Loucy (cell line): ENCODE results near the gene FMN2.

Source experiments
- H2AFZ ChIP-seq: fragments of 200-600 bp; sonication (generic); 2 replicates; pipeline ENCODE4 v1.6.0; 2016; ENCODE audit warnings: antibody characterized with exemption, mild to moderate bottlenecking, low read length, moderate library complexity
- H3F3A ChIP-seq: fragments of 200-600 bp; 2 replicates; pipeline ENCODE4 v1.6.0; 2016; ENCODE audit warnings: antibody characterized with exemption, low read depth, mild to moderate bottlenecking
- H3K27me3 ChIP-seq: fragments of 200-600 bp; sonication (generic); 2 replicates; pipeline ENCODE4 v1.6.1; 2014; ENCODE audit warnings: low read length, mild to moderate bottlenecking; ENCODE audit not compliant: insufficient read depth, poor library complexity, severe bottlenecking
- H3K36me3 ChIP-seq: fragments of 200-600 bp; sonication (generic); 2 replicates; pipeline ENCODE4 v1.6.1; 2016; ENCODE audit warnings: low read length; ENCODE audit not compliant: insufficient read depth
- H3K4me1 ChIP-seq: fragments of 200-600 bp; sonication (generic); 2 replicates; pipeline ENCODE4 v1.5.1; 2014; ENCODE audit warnings: low read length, mild to moderate bottlenecking; ENCODE audit not compliant: insufficient read depth, poor library complexity, severe bottlenecking
- H3K4me2 ChIP-seq: fragments of 200-600 bp; sonication (generic); 2 replicates; pipeline ENCODE4 v1.6.0; 2014; ENCODE audit warnings: antibody characterized with exemption, low read length, low read depth, mild to moderate bottlenecking; ENCODE audit not compliant: poor library complexity, severe bottlenecking
- H3K4me3 ChIP-seq: fragments of 200-600 bp; sonication (generic); 2 replicates; pipeline ENCODE4 v1.5.1; 2014; ENCODE audit warnings: low read length, mild to moderate bottlenecking, mixed read lengths; ENCODE audit not compliant: poor library complexity, severe bottlenecking
- H3K79me2 ChIP-seq: fragments of 200-600 bp; sonication (generic); 2 replicates; pipeline ENCODE4 v1.6.1; 2014; ENCODE audit warnings: low read length; ENCODE audit not compliant: insufficient read depth
- H3K9ac ChIP-seq: fragments of 200-600 bp; sonication (generic); 2 replicates; pipeline ENCODE4 v1.6.0; 2014; ENCODE audit warnings: mild to moderate bottlenecking, low read depth, low read length, moderate library complexity; ENCODE audit not compliant: poor library complexity, severe bottlenecking
- H3K9me2 ChIP-seq: fragments of 200-600 bp; sonication (generic); replicated peaks from 2 replicates; pipeline ENCODE4 v1.6.1; 2016; ENCODE audit warnings: low read depth, low read length, mixed read lengths
- H3K9me3 ChIP-seq: fragments of 200-600 bp; sonication (generic); 2 replicates; pipeline ENCODE4 v1.6.1; 2014; ENCODE audit warnings: mild to moderate bottlenecking, antibody characterized with exemption, low read length, low read depth; ENCODE audit not compliant: insufficient read depth
- H4K20me1 ChIP-seq: fragments of 200-600 bp; sonication (generic); 2 replicates; pipeline ENCODE4 v1.6.0; 2014; ENCODE audit warnings: antibody characterized with exemption, low read length, mild to moderate bottlenecking; ENCODE audit not compliant: insufficient read depth, poor library complexity, severe bottlenecking
- EZH2phosphoT487 ChIP-seq: fragments of 200-600 bp; IDR thresholded peaks from 2 replicates; pipeline ENCODE4 v1.6.1; 2018; ENCODE audit warnings: antibody characterized with exemption, mild to moderate bottlenecking, moderate library complexity, borderline replicate concordance
- TF ChIP-seq, protein P1 (sequence below): fragments of 200-600 bp; sonication (generic); conservative IDR thresholded peaks from 2 replicates; pipeline ENCODE4 v1.5.1; 2014; ENCODE audit warnings: mild to moderate bottlenecking, antibody characterized with exemption, low read length

The FMN2 gene

DNA sequence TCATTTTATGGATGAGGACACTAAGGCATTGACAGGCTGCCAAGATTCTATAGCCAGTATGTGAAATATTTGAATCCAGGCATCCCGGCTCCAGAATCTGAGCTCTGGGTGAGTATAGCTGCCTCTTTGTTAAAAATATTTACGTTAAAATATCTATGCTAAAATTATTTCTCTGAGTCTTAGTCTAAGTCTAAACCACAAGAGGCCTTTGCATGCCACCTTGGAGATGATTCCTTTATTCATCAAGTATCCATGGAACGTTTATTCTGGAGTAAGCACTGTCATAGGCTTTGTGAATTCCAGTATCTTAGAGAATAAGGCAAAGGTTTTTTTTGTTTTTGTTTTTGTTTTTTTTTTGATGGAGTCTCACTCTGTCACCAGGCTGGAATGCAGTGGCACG lies 403.9 kb downstream of the FMN2 start:
- H3K9ac ChIP-seq = no peak overlapping the region
- H3F3A ChIP-seq = no peaks in the 10 kb centered on the region
- no peak overlapping the region for H3K4me3 ChIP-seq
- H3K4me1 ChIP-seq = no peaks in the 10 kb centered on the region
- no peak overlapping the region for H3K4me2 ChIP-seq
- no peaks in the 10 kb centered on the region for H3K27me3 ChIP-seq
- H3K9me3 ChIP-seq = no peaks in the 10 kb centered on the region; the same call in 1 of the 2 replicates
- H3K36me3 ChIP-seq = no peaks in the 10 kb centered on the region
- no peaks in the 10 kb centered on the region for H3K9me2 ChIP-seq
- H3K79me2 ChIP-seq = no peaks in the 10 kb centered on the region
- no peaks in the 10 kb centered on the region for H4K20me1 ChIP-seq
- no peak for TF ChIP-seq EZH2phosphoT487
- H2AFZ ChIP-seq = no peak overlapping the region

DNA sequence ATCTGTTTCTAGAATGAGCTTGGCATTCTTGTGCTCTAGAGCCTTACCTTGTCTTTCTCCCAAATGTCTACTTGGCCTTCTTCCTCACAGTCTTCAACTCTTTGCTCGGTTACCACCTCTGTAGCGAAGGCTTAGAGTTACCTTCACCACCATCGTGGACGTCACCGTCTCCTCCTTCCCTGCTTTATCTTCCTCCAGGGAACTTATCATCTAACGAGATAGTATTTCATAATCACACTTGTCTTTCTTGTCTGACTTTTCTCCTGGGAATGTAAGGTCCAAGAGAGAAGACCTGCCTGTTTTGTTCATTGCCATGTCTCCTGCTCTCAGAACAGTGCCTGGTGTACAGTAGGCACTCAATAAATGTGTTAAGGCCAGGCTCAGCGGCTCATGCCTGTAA lies 404.7 kb downstream of the FMN2 start:
- TF ChIP-seq, protein P1, sequence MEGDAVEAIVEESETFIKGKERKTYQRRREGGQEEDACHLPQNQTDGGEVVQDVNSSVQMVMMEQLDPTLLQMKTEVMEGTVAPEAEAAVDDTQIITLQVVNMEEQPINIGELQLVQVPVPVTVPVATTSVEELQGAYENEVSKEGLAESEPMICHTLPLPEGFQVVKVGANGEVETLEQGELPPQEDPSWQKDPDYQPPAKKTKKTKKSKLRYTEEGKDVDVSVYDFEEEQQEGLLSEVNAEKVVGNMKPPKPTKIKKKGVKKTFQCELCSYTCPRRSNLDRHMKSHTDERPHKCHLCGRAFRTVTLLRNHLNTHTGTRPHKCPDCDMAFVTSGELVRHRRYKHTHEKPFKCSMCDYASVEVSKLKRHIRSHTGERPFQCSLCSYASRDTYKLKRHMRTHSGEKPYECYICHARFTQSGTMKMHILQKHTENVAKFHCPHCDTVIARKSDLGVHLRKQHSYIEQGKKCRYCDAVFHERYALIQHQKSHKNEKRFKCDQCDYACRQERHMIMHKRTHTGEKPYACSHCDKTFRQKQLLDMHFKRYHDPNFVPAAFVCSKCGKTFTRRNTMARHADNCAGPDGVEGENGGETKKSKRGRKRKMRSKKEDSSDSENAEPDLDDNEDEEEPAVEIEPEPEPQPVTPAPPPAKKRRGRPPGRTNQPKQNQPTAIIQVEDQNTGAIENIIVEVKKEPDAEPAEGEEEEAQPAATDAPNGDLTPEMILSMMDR = no peak
- TF ChIP-seq EZH2phosphoT487 = no peak
- no peaks in the 10 kb centered on the region for H3F3A ChIP-seq

GRCh38 chr1:240496941-240497340 lies 405.3 kb downstream of the FMN2 start:
- no peak for TF ChIP-seq EZH2phosphoT487
- TF ChIP-seq, protein P1 = no peak
- Histone ChIP-seq H2AFZ (no peak overlapping the region), H3K4me2 (no peak overlapping the region), H3F3A (no peaks in the 10 kb centered on the region), H4K20me1 (no peaks in the 10 kb centered on the region), H3K9ac (no peak overlapping the region), H3K79me2 (no peaks in the 10 kb centered on the region), H3K4me3 (no peak overlapping the region), H3K9me2 (no peaks in the 10 kb centered on the region), H3K4me1 (no peaks in the 10 kb centered on the region), H3K36me3 (no peaks in the 10 kb centered on the region), H3K27me3 (no peaks in the 10 kb centered on the region), H3K9me3 (no peaks in the 10 kb centered on the region; the same call in 1 of the 2 replicates)

More for the DNA sequence above, 404.7 kb downstream of the FMN2 start:
- Histone ChIP-seq H3K79me2 (no peaks in the 10 kb centered on the region), H3K4me2 (no peak overlapping the region), H3K9me3 (no peaks in the 10 kb centered on the region; the same call in 1 of the 2 replicates), H2AFZ (no peak overlapping the region), H3K9ac (no peak overlapping the region), H3K4me1 (no peaks in the 10 kb centered on the region), H3K36me3 (no peaks in the 10 kb centered on the region), H3K4me3 (no peak overlapping the region), H3K9me2 (no peaks in the 10 kb centered on the region), H4K20me1 (no peaks in the 10 kb centered on the region), H3K27me3 (no peaks in the 10 kb centered on the region)

DNA sequence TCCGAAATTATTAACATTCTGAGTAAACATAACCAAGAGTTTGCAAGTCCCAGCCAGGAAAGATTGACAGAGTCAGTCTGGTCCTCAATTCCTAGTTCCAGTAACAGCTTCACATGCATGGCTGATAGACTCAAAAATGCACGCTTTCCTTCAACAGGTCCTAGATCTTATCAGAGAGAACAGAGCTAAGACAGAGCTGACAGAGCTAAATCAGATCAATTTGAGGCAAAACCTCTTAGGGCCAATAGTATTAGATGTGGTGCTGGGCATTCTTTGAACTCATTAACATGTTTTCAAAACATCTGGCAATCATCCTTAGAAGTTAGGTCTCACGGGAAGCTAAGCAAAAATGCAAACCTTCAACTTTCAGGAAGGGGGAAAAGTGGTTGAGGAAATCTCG lies 406.2 kb downstream of the FMN2 start:
- no peaks in the 10 kb centered on the region for H3K79me2 ChIP-seq
- no peaks in the 10 kb centered on the region; the same call in 1 of the 2 replicates for H3K9me3 ChIP-seq
- no peak overlapping the region for H3K9ac ChIP-seq
- no peak overlapping the region for H3K4me2 ChIP-seq
- H2AFZ ChIP-seq = no peak overlapping the region
- H3K36me3 ChIP-seq = no peaks in the 10 kb centered on the region
- H3K4me1 ChIP-seq = no peaks in the 10 kb centered on the region
- TF ChIP-seq EZH2phosphoT487 = no peak
- TF ChIP-seq, protein P1 = no peak
- H3K27me3 ChIP-seq = no peaks in the 10 kb centered on the region
- H3K9me2 ChIP-seq = no peaks in the 10 kb centered on the region
- H4K20me1 ChIP-seq = no peaks in the 10 kb centered on the region
- H3K4me3 ChIP-seq = no peak overlapping the region
- no peaks in the 10 kb centered on the region for H3F3A ChIP-seq
